CD4-positive, alpha-beta T cell (primary cell): Measurements from ENCODE around the gene TRIM4. TPM values are rescaled to one million over a fixed set of nuclear protein-coding genes. Genes with fewer than 3 reads are reported as not detected.

Experiments used
- ATAC-seq: fragments of 200-7000 bp; cut with Tn5 transposase; one replicate; pipeline ENCODE4 v1.10.0; 2022; ENCODE audit warnings: mild to moderate bottlenecking; ENCODE audit not compliant: poor library complexity
- CTCF ChIA-PET: fragments of 350-600 bp; sonication (Branson Sonifier 250); formaldehyde crosslinking; loops from one replicate; lab custom pipeline; 2021; ENCODE audit warnings: antibody characterized with exemption, inconsistent platforms; lab: Charles Lee
- POLR2A ChIA-PET: fragments of 350-600 bp; sonication (Branson Sonifier 250); formaldehyde crosslinking; loops from one replicate; lab custom pipeline; 2021; ENCODE audit warnings: antibody characterized with exemption, inconsistent platforms; lab: Charles Lee
- DNase-seq, 14 experiments: peaks; one replicate each; pipeline ENCODE4 v3.0.0-alpha.2; 2013 to 2020; ENCODE audit warnings: mixed read lengths in 2 of 14
- H3K27ac ChIP-seq, 2 donors: one replicate each; pipeline versions ENCODE4 v1.5.1 to v1.7.0; 2013; ENCODE audit warnings: low read length in 2 of 2, low read depth in 1 of 2, mild to moderate bottlenecking in 1 of 2
- H3K27me3 ChIP-seq, 2 experiments: 1 replicate in 1 of 2; 2 replicates in 1 of 2; pipeline versions ENCODE4 v1.6.1 to v1.7.0; 2013; ENCODE audit warnings: low read length in 2 of 2, control low read depth in 1 of 2, mild to moderate bottlenecking in 1 of 2, moderate library complexity in 1 of 2; ENCODE audit not compliant: insufficient read depth in 2 of 2, control insufficient read depth in 1 of 2
- H3K36me3 ChIP-seq: one replicate; pipeline ENCODE4 v1.6.1; 2013; ENCODE audit warnings: low read length, control low read depth; ENCODE audit not compliant: insufficient read depth
- H3K4me1 ChIP-seq: one replicate; pipeline ENCODE4 v1.6.1; 2013; ENCODE audit warnings: low read length, control low read depth; ENCODE audit not compliant: insufficient read depth
- H3K4me3 ChIP-seq: one replicate; pipeline ENCODE4 v1.5.1; 2013; ENCODE audit warnings: mild to moderate bottlenecking, low read length, moderate library complexity
- H3K9me3 ChIP-seq, 2 experiments: 1 replicate in 1 of 2; 2 replicates in 1 of 2; pipeline versions ENCODE4 v1.6.1 to v1.7.0; 2013; ENCODE audit warnings: low read length in 2 of 2, mild to moderate bottlenecking in 2 of 2, control low read depth in 1 of 2, moderate library complexity in 1 of 2; ENCODE audit not compliant: control insufficient read depth in 1 of 2, insufficient read depth in 1 of 2
- H3K27ac Mint-ChIP-seq: one replicate; pipeline ENCODE4 v1.8.0; 2020; ENCODE audit warnings: mixed read lengths
- H3K27me3 Mint-ChIP-seq: one replicate; pipeline ENCODE4 v1.8.0; 2021; ENCODE audit warnings: mixed read lengths
- H3K36me3 Mint-ChIP-seq: one replicate; pipeline ENCODE4 v1.8.0; 2021; ENCODE audit warnings: low read depth, mixed read lengths
- H3K4me1 Mint-ChIP-seq: one replicate; pipeline ENCODE4 v1.8.0; 2021; ENCODE audit warnings: low read depth, mixed read lengths
- H3K4me3 Mint-ChIP-seq: one replicate; pipeline ENCODE4 v1.8.0; 2020; ENCODE audit warnings: mild to moderate bottlenecking, mixed read lengths
- H3K9me3 Mint-ChIP-seq: one replicate; pipeline ENCODE4 v1.8.0; 2020; ENCODE audit warnings: mixed read lengths
- intact Hi-C, 2 experiments: fragments of 100-400 bp; cut with DNase I in 1 of 2; cut with micrococcal nuclease in 1 of 2; formaldehyde crosslinking; loops; one replicate each; pipeline versions ENCODE4 v1.15.1 to v1.9.0; 2023 to 2025; cut with DNase I, micrococcal nuclease
- total RNA-seq, 174 experiments: library from RNA in 2 of 174; stranded (reverse) in 2 of 174; gene quantifications; one replicate each; pipeline ENCODE4 v1.2.3 and lab custom pipeline; 2021 to 2026
- TF ChIP-seq, protein P1 (sequence below): fragments of 200-600 bp; IDR thresholded peaks from one replicate; pipeline ENCODE4 v1.8.0; 2022; ENCODE audit warnings: antibody characterized with exemption, mild to moderate bottlenecking

The TRIM4 gene
- total RNA-seq, 2 experiments from 2014 or later, result 22.8 to 23.1 TPM

DNA sequence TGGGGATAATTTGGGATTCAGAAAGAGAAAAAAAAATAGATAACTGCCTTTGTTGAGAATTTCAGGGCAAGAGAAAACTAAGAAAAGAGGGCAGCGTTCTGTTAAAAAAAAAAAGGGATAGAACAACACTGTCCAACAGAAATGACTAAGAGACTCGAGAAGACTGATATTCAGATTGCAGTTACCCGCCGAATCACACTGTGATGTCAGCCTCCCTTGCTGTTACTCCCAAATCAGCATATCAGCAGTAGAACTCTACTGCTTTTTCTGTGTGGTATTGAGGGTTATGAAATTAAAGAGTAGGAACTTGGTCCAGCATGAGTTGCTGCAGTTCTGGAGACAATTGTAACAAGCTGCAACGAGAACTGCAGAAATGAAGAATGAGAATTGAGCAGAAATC, 8.2 kb upstream of the TRIM4 start:
- H3K36me3 ChIP-seq, result no peaks in the 10 kb centered on the region
- ChIA-PET CTCF (no interaction called here), POLR2A (no interaction called here)
- Mint-ChIP-seq H3K27ac (no peak overlapping the region), H3K4me3 (peak overlapping the region; percentile 2), H3K4me1 (peaks cover 31% of the 10 kb centered on the region), H3K27me3 (peaks cover 6% of the 10 kb centered on the region), H3K9me3 (no peaks in the 10 kb centered on the region), H3K36me3 (no peaks in the 10 kb centered on the region)
- peaks cover 18% of the 10 kb centered on the region for H3K4me1 ChIP-seq
- no peaks in the 10 kb centered on the region for H3K9me3 ChIP-seq
- TF ChIP-seq, protein P1, sequence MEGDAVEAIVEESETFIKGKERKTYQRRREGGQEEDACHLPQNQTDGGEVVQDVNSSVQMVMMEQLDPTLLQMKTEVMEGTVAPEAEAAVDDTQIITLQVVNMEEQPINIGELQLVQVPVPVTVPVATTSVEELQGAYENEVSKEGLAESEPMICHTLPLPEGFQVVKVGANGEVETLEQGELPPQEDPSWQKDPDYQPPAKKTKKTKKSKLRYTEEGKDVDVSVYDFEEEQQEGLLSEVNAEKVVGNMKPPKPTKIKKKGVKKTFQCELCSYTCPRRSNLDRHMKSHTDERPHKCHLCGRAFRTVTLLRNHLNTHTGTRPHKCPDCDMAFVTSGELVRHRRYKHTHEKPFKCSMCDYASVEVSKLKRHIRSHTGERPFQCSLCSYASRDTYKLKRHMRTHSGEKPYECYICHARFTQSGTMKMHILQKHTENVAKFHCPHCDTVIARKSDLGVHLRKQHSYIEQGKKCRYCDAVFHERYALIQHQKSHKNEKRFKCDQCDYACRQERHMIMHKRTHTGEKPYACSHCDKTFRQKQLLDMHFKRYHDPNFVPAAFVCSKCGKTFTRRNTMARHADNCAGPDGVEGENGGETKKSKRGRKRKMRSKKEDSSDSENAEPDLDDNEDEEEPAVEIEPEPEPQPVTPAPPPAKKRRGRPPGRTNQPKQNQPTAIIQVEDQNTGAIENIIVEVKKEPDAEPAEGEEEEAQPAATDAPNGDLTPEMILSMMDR, result no peak
- H3K27ac ChIP-seq, result no peak overlapping the region
- intact Hi-C loops, result no loop called here
- ATAC-seq (no peak), DNase-seq (no peak)
- no peak overlapping the region for H3K4me3 ChIP-seq
- peaks cover 0 to 13% of the 10 kb centered on the region in 2 experiments for H3K27me3 ChIP-seq

DNA sequence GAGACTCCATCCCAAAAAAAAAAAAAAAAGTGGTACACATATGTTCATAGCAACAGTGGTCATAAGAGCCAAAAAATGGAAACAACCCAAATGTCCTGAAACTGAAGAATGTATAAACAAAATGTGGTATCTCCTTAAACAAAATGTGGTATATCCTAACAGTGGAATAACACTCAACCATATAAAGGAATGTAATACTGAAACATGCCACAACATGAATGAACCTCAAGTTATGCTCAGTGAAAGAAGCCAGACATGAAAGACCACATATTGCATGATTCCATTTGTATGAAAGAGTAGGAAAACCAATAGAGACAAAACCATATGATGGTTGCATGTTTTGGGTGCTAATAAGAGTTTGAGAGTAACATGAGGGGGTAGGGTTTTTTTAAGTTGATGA, 7.0 kb upstream of the TRIM4 start:
- ChIA-PET POLR2A (no interaction called here), CTCF (no interaction called here)
- Histone ChIP-seq H3K4me1 (peaks cover 18% of the 10 kb centered on the region), H3K27ac (no peak overlapping the region), H3K36me3 (no peaks in the 10 kb centered on the region), H3K4me3 (no peak overlapping the region), H3K27me3 (peaks cover 0 to 13% of the 10 kb centered on the region in 2 experiments), H3K9me3 (no peaks in the 10 kb centered on the region)
- no peaks in the 10 kb centered on the region for H3K36me3 Mint-ChIP-seq
- TF ChIP-seq, protein P1, result no peak
- intact Hi-C loops, result no loop called here
- ATAC-seq, result no peak
- H3K9me3 Mint-ChIP-seq, result no peaks in the 10 kb centered on the region
- no peak for DNase-seq
- H3K4me3 Mint-ChIP-seq, result no peak overlapping the region
- H3K27me3 Mint-ChIP-seq, result peaks cover 6% of the 10 kb centered on the region
- no peak overlapping the region for H3K27ac Mint-ChIP-seq
- peaks cover 31% of the 10 kb centered on the region for H3K4me1 Mint-ChIP-seq

DNA sequence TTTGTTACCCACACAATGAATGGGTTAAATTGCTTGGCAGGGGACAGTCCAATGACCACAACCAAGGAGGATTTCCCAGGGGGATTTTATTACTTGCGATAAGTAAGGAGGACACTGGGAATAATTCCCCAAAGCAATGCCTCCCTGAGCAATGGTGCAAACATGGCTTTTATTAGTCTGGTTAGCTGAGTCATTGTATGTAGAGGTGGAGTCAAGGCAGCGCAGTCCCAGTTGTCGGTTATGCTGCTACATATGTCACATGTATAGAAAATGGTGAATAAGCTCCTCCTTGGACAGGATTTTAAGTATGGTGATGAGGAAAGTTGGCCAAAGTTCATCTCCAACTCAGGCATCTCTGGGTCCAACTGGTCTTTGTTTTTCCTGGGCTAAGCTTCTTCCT, 3.9 kb upstream of the TRIM4 start:
- ATAC-seq (no peak), DNase-seq (no peak)
- Mint-ChIP-seq H3K4me3 (no peak overlapping the region), H3K27ac (no peak overlapping the region), H3K4me1 (peaks cover 30% of the 10 kb centered on the region), H3K9me3 (no peaks in the 10 kb centered on the region), H3K36me3 (peaks cover 14% of the 10 kb centered on the region), H3K27me3 (peaks cover 6% of the 10 kb centered on the region)
- Histone ChIP-seq H3K36me3 (no peaks in the 10 kb centered on the region), H3K27ac (no peak overlapping the region), H3K9me3 (no peaks in the 10 kb centered on the region), H3K27me3 (peaks cover 0 to 13% of the 10 kb centered on the region in 2 experiments), H3K4me1 (peaks cover 14% of the 10 kb centered on the region), H3K4me3 (no peak overlapping the region)
- intact Hi-C loops, result no loop called here
- TF ChIP-seq, protein P1, result no peak
- ChIA-PET POLR2A (no interaction called here), CTCF (interaction anchor here (1.0 to 1.2 kb wide), 2 partner anchors 10 to 56 kb away, joined by 3 read pairs; no protein-coding TSS in a partner anchor)
